ENCODE results near the gene SYT7.
A peak's percentile ranks its signal among the peaks of the same experiment; 100 is the strongest.

SYT7 gene

GRCh38 chr11:61536676-61537270, 44.1 kb downstream of the SYT7 start:
- no peak for DNase-seq (ENCODE audit: low spot score)

GRCh38 chr11:61535998-61536675, 44.7 kb downstream of the SYT7 start:
- no peak for DNase-seq (ENCODE audit: low spot score)

- DNase-seq (ENCODE audit: low spot score): no peak
Observed at GRCh38 chr11:61534933-61535839, 45.7 kb downstream of the SYT7 start.

GRCh38 chr11:61534025-61534932, 46.6 kb downstream of the SYT7 start:
- DNase-seq (ENCODE audit: low spot score): no peak

GRCh38 chr11:61533401-61533800, 47.5 kb downstream of the SYT7 start:
- DNase-seq (ENCODE audit: low spot score): no peak

GRCh38 chr11:61533039-61533375, 47.9 kb downstream of the SYT7 start:
- DNase-seq (ENCODE audit: low spot score): no peak

GRCh38 chr11:61532134-61533038, 48.5 kb downstream of the SYT7 start:
- peak; percentile 58 for DNase-seq (ENCODE audit: low spot score)

GRCh38 chr11:61531044-61531443, 49.8 kb downstream of the SYT7 start:
- DNase-seq (ENCODE audit: low spot score): no peak

GRCh38 chr11:61529537-61530225, 51.2 kb downstream of the SYT7 start:
- DNase-seq (ENCODE audit: low spot score): no peak

GRCh38 chr11:61528114-61528513, 52.8 kb downstream of the SYT7 start:
- no peak for DNase-seq (ENCODE audit: low spot score)

- no peak for DNase-seq (ENCODE audit: low spot score)
Observed at GRCh38 chr11:61526956-61527731, 53.7 kb downstream of the SYT7 start.

GRCh38 chr11:61526229-61526628, 54.6 kb downstream of the SYT7 start:
- no peak for DNase-seq (ENCODE audit: low spot score)

GRCh38 chr11:61524963-61525587, 55.8 kb downstream of the SYT7 start:
- no peak for DNase-seq (ENCODE audit: low spot score)

- no peak for DNase-seq (ENCODE audit: low spot score)
Observed at GRCh38 chr11:61524446-61524845, 56.4 kb downstream of the SYT7 start.

- no peak for DNase-seq (ENCODE audit: low spot score)
Observed at GRCh38 chr11:61522881-61523280, 58.0 kb downstream of the SYT7 start.

- DNase-seq (ENCODE audit: low spot score): no peak
Observed at GRCh38 chr11:61518032-61518795, 62.7 kb downstream of the SYT7 start.

- no peak for DNase-seq (ENCODE audit: low spot score)
Observed at GRCh38 chr11:61516675-61517572, 64.0 kb downstream of the SYT7 start.
